Fibroblast of villous mesenchyme (primary cell): ENCODE data around the gene KRT3. TPM values are rescaled to one million over a fixed set of nuclear protein-coding genes. Genes with fewer than 3 reads are reported as not detected.
"Not testable (repeated sequence)": the region's sequence is repeated elsewhere in the genome, so short reads cannot be mapped to it uniquely, and the experiment has no call there.

Source experiments
- DNase-seq: peaks from one replicate; pipeline ENCODE4 v3.0.0-alpha.2; 2010; ENCODE audit warnings: low read depth
- H3K4me3 ChIP-seq: 2 replicates; pipeline ENCODE4 v1.5.1; 2011; ENCODE audit warnings: low read depth, mild to moderate bottlenecking, low read length
- total RNA-seq: library from RNA; depleted of rRNA; stranded (reverse); fragments of >200 nt; gene quantifications from 2 replicates; pipeline ENCODE4 v1.2.3, GENCODE V29; 2012
- TF ChIP-seq, protein P1 (sequence below): IDR thresholded peaks from 2 replicates; pipeline ENCODE4 v1.5.1; 2012; ENCODE audit warnings: low read depth, mild to moderate bottlenecking, low read length; ENCODE audit not compliant: insufficient read depth

Gene KRT3
- total RNA-seq, 1 donor = not detected

DNA sequence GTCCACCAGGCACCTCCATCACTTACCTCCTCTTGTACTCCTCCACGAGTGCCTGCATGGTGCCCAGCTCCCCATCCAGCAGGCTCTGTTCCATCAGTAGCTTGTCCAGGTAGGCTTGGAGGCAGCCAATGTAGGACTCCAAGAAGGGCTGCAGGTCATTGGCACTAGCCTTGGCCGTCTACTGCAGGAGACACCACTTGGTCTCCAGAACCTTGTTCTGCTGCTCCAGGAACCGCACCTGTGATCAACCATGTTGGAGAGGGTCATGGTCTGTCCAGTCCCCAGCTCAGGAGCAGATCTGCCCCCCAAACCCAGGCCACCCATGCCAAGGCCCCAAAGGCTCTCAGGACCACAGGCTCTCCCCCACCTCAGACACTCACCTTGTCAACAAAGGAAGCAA lies 42.6 kb downstream of the KRT3 start:
- TF ChIP-seq, protein P1, sequence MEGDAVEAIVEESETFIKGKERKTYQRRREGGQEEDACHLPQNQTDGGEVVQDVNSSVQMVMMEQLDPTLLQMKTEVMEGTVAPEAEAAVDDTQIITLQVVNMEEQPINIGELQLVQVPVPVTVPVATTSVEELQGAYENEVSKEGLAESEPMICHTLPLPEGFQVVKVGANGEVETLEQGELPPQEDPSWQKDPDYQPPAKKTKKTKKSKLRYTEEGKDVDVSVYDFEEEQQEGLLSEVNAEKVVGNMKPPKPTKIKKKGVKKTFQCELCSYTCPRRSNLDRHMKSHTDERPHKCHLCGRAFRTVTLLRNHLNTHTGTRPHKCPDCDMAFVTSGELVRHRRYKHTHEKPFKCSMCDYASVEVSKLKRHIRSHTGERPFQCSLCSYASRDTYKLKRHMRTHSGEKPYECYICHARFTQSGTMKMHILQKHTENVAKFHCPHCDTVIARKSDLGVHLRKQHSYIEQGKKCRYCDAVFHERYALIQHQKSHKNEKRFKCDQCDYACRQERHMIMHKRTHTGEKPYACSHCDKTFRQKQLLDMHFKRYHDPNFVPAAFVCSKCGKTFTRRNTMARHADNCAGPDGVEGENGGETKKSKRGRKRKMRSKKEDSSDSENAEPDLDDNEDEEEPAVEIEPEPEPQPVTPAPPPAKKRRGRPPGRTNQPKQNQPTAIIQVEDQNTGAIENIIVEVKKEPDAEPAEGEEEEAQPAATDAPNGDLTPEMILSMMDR = no peak
- no peak for DNase-seq
- no peak overlapping the region for H3K4me3 ChIP-seq

DNA sequence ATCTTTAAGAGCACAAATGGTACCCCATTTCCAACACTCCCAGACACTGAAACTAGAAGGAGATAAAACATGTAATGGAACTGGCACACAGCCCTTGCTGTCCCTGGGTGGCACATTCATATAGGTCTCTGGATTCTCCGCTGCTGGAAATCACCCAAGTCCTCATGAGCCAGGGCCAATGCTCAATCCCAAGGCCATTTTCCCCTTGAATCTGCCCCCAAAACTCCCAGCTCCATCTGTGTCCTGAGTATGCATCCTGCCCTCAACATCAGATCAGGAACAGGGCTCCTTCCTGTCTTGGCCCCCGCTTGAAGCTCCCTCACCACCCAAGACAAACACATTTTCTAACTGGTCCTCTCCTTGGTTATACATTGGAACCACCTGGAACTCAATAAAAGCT lies 43.4 kb downstream of the KRT3 start:
- no peak for DNase-seq
- no peak overlapping the region for H3K4me3 ChIP-seq
- TF ChIP-seq, protein P1 = no peak

DNA sequence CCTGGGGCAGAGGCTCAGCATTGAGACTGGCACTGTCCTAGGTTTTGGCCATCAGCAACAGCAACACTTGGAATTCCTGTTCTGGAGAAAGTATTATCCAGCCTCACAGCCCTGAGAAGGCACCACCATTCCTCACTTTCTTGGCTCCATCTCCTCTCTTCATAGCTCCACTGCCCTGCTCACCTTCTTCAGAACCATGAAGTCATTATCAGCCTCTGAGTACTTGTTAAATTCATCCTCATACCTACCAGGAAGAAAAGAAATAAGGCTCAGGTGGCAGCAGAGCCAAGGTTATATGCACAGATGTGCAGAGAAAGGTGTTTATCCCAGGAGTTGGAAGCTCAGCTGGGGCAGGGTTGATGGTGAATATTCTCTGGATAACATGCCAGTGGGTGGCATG lies 44.1 kb downstream of the KRT3 start:
- DNase-seq = no peak
- TF ChIP-seq, protein P1 = no peak
- H3K4me3 ChIP-seq = no peak overlapping the region

DNA sequence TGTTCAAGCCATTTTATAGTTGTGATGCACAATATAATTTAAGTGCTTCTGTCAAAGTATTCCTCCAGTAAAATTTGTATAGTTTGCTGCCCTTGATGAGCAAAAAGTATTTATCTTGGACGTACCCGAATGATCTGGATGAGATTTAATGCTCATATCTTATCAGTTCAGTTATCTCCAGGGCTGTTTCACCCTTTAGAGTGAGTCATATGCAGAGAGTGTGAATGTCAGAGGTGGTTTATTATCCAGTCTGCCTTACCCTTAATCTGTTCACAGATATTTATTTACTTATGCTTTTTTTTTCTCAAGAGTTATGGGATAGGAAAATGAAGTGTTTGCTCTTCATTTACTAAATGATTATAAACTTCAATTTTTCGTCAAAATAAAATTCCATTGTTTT lies 45.4 kb downstream of the KRT3 start:
- H3K4me3 ChIP-seq, DNase-seq: not testable (repeated sequence)

DNA sequence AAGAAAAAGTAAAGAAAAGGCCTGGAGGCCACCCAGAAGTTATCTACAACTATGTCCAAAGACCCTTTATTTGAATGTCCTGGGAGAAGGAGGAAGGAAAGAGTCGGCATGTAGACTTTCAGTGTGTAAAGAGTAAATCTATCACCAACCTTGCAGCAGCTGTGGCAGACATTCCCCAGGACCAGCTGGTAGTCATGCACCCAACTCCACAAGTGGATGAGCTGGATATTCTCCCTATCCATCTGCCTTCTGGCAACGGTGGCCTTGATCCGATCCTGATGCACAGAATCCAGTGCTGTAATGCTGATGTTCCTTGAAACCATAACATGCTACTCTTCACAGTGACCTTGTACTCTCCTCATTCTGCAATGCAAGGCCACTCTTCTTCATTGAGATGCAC lies 46.1 kb downstream of the KRT3 start:
- no peak for DNase-seq
- H3K4me3 ChIP-seq = no peak overlapping the region
- TF ChIP-seq, protein P1 = no peak

DNA sequence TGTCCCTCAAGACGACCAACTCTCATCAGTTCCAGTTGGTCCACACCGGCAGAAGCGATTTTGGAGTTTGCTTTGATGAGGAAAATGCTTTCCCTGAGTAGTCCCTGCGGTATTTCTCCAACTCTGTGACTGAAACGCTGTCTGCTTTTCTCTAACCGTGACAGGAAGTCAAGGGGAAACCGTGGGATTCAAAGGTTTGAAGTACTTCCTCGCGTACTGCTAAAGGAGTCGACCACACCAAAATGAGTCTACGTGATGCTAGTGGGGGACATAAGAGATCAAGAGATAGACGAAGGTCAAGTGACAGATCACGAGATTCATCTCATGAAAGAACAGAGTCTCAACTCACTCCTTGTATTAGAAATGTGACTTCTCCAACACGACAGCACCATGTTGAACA lies 47.3 kb downstream of the KRT3 start:
- DNase-seq = no peak
- H3K4me3 ChIP-seq = no peak overlapping the region
- TF ChIP-seq, protein P1 = no peak

DNA sequence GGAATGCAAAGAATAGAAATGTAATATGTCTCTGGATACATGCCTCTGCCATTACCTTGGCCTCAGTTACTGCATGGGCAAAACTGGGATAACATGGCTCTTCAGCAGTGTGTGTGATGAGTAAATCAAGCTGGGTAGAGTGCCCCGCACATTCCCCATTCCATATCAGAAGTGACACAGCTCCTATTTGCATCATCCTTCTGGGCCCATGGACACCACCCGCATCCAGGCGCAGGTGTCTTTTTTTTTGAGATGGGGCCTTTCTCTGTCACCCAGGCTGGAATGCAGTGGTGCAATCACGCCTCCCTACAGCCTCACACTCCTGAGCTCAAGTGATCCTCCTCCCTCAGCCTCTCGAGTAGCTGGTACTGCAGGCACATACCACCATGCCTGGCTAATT lies 50.4 kb downstream of the KRT3 start:
- DNase-seq = no peak
- TF ChIP-seq, protein P1 = no peak
- no peak overlapping the region for H3K4me3 ChIP-seq
